GM12891 (cell line): ENCODE measurements around the gene PPM1F.
"Not testable (repeated sequence)": the region's sequence is repeated elsewhere in the genome, so short reads cannot be mapped to it uniquely, and the experiment has no call there.

Experiments
- DNase-seq: peaks from one replicate; pipeline ENCODE4 v3.0.0; 2011; ENCODE audit warnings: low spot score; ENCODE audit not compliant: insufficient read length
- FAIRE-seq: peaks from 2 replicates; lab custom pipeline; 2011; peaks lifted over from hg19 to GRCh38; lab: Jason Lieb, UNC
- PAX5 ChIP-seq: IDR thresholded peaks from 2 replicates; pipeline ENCODE4 v1.6.1; 2011; ENCODE audit warnings: low read length, moderate library complexity, mild to moderate bottlenecking; ENCODE audit not compliant: insufficient read depth, severe bottlenecking
- POLR2A ChIP-seq: IDR thresholded peaks from 2 replicates; pipeline ENCODE4 v1.6.1; 2011; ENCODE audit warnings: low read depth, low read length, control low read depth
- POLR2AphosphoS5 ChIP-seq: IDR thresholded peaks from 2 replicates; pipeline ENCODE4 v1.6.1; 2011; ENCODE audit warnings: low read depth, low read length, control low read depth
- POU2F2 ChIP-seq: IDR thresholded peaks from 2 replicates; pipeline ENCODE4 v1.6.1; 2011; ENCODE audit warnings: low read depth, mild to moderate bottlenecking, control low read depth, low read length, moderate library complexity
- SPI1 ChIP-seq: IDR thresholded peaks from 2 replicates; pipeline ENCODE4 v1.6.1; 2011; ENCODE audit warnings: low read depth, low read length, control low read depth
- TAF1 ChIP-seq: IDR thresholded peaks from 2 replicates; pipeline ENCODE4 v1.6.1; 2011; ENCODE audit warnings: low read depth, low read length, control low read depth

Gene PPM1F

DNA sequence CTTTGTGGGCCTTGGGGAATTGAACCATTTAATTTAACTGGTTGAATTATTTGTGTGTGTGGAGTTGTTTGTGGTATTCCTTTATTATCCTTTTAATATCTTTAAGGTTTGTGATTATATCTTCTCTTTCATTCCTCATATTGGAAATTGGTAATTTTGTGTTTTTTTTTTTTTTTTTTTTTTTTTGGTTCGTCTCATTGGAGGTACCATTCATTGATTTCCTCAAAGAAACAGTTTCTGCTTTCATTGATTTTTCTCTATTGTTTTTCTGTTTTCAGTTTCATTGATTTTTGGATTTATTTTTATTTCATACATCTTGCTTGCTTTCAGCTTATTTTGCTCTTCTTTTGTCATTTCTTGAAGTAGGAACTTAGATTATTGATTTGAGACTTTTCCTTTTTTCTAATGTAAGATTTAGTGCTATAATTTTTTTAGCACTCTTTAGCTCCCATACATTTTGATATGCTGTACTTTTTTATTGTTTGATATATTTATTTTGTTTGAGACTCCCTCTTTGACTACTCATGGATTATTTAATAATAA lies 54.2 kb downstream of the PPM1F start:
- FAIRE-seq (no peak), DNase-seq (no peak)
- TF ChIP-seq PAX5 (no peak), POLR2A (no peak), TAF1 (no peak), POLR2AphosphoS5 (no peak), SPI1 (no peak), POU2F2 (no peak)

DNA sequence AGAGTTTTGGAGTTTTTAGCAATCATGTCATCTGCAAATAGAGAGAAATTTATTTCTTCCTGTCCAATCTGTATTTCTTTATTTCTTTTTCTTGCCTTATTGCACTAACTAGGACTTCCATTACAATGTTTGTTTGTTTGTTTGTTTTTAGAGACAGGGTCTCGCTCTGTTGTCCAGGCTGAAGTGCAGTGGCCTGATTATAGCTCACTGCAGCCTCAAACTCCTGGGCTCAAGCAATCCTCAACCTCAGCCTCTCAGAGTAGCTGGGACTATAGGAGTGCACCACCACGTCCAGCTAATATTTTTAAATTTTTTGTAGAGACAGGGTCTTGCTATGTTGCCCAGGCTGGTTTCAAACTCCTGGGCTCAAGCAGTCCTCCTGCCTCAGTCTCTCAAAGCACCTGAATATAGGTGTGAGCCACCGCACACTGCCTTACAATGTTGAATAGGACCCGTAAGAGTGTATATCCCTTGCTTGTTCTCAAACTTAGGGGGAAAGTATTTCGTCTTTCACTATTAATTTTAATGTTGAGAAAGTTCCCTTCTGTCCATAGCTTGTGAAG lies 55.6 kb downstream of the PPM1F start:
- FAIRE-seq (no peak), DNase-seq (no peak)
- no peak for TF ChIP-seq POLR2AphosphoS5
- no peak for TF ChIP-seq SPI1
- no peak for TF ChIP-seq POU2F2
- TF ChIP-seq PAX5: no peak
- TF ChIP-seq POLR2A: no peak
- no peak for TF ChIP-seq TAF1

DNA sequence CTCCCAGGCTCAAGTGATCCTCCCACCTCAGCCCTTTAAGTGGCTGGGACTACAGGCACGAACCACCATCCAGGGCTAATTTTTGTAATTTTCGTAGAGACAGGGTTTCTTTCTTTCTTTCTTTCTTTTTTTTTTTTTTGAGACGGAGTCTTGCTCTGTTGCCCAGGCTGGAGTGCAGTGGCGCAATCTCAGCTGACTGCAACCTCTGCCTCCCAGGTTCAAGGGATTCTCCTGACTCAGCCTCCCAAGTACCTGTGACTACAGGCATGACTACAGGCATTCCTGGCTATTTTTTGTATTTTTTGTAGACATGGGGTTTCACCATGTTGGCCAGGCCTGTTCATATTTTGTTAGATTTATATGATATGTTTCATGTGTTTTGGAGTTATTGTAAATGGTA lies 56.4 kb downstream of the PPM1F start:
- FAIRE-seq, DNase-seq: not testable (repeated sequence)

DNA sequence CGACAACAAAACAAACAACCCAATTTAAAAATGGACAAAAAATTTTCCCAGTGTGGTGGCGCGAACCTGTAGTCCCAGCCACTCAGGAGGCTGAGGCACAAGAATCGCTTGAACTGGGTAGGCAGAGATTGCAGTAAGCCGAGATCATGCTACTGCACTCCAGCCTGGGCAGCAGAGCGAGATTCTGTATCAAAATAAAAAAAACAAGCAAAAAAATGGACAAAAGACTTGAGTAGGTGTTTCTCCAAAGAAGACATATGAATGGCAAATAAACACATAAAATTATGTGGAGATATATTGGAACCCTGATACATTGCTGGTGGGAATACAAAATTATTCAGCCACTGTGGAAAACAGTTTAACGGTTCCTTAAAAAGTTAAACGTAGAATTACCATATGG lies 57.8 kb downstream of the PPM1F start:
- FAIRE-seq (no peak), DNase-seq (no peak)
- no peak for TF ChIP-seq TAF1

DNA sequence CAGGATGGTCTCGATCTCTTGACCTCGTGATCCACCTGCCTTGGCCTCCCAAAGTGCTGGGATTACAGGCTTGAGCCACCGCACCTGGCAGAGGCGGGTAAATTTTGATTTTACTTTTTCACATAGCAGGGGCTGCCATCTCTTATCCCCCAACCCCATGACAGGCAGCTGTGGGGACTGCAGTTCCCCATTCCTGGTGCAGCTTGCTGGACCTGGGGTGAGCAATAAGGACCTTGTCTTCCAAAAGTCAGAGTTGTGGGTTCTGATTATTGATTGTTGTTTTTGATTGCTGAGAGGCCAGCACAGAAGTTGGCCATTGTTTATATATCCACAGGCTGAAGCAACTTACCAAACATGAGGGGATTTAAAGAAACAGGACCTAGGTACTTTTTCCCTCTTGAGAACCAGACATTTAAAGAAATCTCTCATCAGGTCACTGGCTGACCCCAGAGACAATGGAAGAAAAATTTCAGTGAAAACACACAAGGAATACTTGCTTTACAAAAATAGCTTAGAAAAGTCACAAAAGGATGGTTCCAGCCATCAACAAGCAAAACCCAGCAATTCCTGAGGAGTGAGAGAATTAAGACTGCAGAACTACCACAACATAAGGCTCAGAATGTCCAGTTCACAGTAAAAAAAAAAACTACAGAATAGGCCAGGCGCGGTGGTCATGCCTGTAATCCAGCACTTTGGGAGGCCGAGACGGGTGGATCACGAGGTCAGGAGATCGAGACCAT lies 63.2 kb downstream of the PPM1F start:
- DNase-seq (no peak), FAIRE-seq (no peak)
- TF ChIP-seq PAX5 (no peak), SPI1 (no peak), TAF1 (no peak), POLR2A (no peak), POU2F2 (no peak), POLR2AphosphoS5 (no peak)

DNA sequence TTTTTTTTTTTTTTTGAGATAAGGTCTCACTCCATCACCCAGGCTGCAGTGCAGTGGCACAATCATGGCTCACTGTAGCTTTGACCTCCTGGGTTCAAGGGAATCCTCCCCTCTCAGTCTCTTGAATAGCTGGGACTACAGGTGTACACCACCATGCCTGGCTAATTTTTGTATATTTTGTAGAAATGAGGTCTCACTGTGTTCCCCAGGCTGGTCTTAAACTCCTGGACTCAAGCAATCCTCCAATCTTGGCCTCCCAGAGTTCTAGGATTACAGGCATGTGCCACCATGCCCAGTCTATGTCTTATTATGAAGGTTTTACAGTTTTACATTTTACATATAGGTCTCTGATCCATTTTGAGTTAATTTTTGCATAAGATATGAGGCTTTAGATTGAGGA lies 64.8 kb downstream of the PPM1F start:
- TF ChIP-seq TAF1: no peak
- no peak for TF ChIP-seq PAX5
- no peak for TF ChIP-seq POLR2AphosphoS5
- TF ChIP-seq POU2F2: no peak
- no peak for TF ChIP-seq POLR2A
- TF ChIP-seq SPI1: no peak
- FAIRE-seq (no peak), DNase-seq (no peak)

DNA sequence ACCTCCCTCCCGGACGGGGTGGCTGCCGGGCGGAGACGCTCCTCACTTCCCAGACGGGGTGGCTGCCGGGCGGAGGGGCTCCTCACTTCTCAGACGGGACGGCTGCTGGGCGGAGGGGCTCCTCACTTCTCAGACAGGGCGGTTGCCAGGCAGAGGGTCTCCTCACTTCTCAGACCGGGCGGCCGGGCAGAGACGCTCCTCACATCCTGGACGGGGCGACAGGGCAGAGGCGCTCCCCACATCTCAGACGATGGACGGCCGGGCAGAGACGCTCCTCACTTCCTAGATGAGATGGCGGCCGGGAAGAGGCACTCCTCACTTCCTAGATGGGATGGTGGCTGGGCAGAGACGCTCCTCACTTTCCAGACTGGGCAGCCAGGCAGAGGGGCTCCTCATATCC lies 68.7 kb downstream of the PPM1F start:
- FAIRE-seq, DNase-seq: not testable (repeated sequence)

DNA sequence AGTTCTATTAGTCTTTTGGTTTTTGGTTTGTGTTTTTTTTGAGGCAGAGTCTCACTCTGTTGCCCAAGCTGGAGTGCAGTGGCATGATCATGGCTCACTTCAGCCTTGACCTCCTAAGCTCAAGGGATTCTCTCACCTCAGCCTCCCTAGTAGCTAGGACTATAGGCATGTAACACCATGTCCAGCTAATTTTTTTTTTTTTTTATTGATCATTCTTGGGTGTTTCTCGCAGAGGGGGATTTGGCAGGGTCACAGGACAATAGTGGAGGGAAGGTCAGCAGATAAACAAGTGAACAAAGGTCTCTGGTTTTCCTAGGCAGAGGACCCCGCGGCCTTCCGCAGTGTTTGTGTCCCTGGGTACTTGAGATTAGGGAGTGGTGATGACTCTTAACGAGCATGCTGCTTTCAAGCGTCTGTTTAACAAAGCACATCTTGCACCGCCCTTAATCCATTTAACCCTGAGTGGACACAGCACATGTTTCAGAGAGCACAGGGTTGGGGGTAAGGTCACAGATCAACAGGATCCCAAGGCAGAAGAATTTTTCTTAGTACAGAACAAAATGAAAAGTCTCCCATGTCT lies 69.8 kb downstream of the PPM1F start:
- FAIRE-seq, DNase-seq: not testable (repeated sequence)

DNA sequence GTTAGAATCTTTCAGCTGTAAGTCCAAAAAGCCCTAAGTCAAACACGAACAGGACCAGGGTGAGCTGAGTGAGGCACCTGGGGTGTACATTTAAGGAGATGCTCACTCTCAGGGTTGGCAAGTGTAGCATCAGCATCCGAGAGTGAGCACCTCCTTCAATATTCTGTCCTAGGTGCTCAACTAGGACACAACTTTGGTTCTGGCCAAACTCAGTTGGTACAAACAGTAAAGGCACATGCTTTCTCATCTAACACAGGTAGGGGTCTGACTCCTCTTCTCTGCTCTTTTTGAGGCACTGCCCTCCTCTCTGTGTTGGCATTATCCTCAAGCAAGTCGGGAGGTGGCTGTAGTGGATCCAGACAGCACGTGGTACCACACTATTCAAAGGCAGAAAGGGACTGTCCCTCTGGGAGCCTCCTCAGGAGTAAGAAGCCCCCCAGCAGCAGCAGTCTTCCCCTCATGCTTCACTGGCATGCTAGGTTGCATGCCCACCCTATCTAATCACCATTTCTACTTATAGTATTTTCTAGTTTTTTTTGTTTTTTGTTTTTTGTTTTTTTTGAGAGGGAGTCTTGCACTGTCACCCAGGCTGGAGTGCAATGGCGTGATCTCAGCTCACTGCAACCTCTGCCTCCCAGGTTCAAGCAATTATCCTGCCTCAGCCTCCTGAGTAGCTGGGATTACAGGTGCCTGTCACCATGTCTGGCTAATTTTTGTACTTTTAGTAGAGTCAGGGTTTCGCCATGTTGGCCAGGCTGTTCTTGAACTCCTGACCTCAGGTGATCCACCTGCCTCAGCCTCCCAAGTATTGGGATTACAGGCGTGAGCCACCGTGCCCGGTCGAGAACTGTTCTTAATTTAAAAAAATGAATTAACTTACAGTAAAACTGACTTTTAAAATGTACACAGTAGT lies 70.6 kb downstream of the PPM1F start:
- DNase-seq (no peak), FAIRE-seq (no peak)
- no peak for TF ChIP-seq TAF1
- no peak for TF ChIP-seq POU2F2
- no peak for TF ChIP-seq POLR2A
- no peak for TF ChIP-seq PAX5
- no peak for TF ChIP-seq POLR2AphosphoS5
- TF ChIP-seq SPI1: no peak

DNA sequence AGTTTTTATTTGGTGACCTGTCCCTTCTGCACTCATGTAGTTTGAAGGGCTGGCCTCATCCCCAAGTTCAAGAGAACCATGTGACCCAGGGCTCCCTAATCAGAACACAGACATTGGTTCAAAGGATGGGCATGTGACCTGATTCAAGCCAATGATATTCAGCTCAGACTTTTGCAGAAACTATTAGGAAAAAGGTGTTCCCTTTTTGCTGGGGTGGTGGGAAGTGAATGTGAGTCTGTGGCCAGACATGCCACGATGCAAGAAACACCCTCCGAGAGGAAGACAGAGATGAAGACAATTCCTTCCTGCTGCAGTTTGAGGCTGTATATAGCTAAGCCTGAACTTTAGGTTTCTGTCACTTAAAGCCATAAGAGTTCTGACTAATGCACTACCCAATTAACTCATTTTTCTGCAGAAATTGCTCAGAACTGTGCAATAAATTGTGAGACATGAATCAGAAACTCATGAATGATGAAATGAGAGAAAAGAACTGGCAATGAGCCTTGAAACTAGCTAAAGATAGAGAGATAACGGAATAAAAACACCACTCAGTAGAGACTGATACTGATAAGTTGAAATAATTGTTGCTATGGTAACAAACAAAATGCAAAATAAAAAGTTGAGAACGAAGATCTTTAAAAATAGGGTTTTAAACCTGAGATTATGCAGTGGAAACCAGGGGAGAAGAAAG lies 76.0 kb downstream of the PPM1F start:
- 0 out of 2 replicates have a peak, but pooled peaks have one; percentile 35 for TF ChIP-seq POU2F2
- no peak for TF ChIP-seq TAF1
- peak; percentile 61 for TF ChIP-seq SPI1
- TF ChIP-seq POLR2A: no peak
- peak; percentile 56 for FAIRE-seq
- no peak for DNase-seq

DNA sequence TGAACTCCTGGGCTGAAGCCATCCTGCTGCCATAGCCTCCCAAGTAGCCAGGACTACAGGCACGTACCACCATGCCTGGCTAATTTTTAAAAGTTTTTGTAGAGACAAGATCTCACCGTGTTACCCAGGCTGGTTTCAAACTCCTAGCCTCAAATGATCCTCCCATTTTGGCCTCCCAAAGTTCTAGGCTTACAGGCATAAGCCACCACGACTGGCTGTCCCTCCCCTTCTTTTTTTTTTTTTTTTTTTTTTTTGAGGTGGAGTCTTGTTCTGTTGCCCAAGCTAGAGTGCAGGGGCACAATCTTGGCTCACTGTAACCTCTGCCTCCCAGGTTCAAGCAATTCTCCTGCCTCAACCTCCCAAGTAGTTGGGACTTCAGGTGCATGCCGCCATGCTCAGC lies 77.7 kb downstream of the PPM1F start:
- DNase-seq, FAIRE-seq: not testable (repeated sequence)
